Mesendoderm (in vitro differentiated cells): ENCODE measurements around the gene EHBP1.

Experiments
- DNase-seq: peaks from one replicate; pipeline ENCODE4 v3.0.0; 2013
- H2AK5ac ChIP-seq: 2 replicates; pipeline ENCODE4 v1.6.1; 2013; ENCODE audit warnings: low read length, inconsistent platforms
- H2BK120ac ChIP-seq: 2 replicates; pipeline ENCODE4 v1.6.1; 2013; ENCODE audit warnings: low read depth, mild to moderate bottlenecking, low read length, moderate library complexity, mixed read lengths
- H2BK15ac ChIP-seq: replicated peaks from 2 replicates; pipeline ENCODE4 v1.6.1; 2013; ENCODE audit warnings: low read depth, mild to moderate bottlenecking, moderate library complexity
- H2BK5ac ChIP-seq: 2 replicates; pipeline ENCODE4 v1.6.1; 2013; ENCODE audit warnings: low read length, inconsistent platforms
- H3K18ac ChIP-seq: 2 replicates; pipeline ENCODE4 v1.6.1; 2013; ENCODE audit warnings: mild to moderate bottlenecking, low read length, mixed read lengths
- H3K23ac ChIP-seq: one replicate; pipeline ENCODE4 v1.6.1; 2013; ENCODE audit warnings: low read length
- H3K27ac ChIP-seq: 2 replicates; pipeline ENCODE4 v1.5.1; 2013; ENCODE audit warnings: low read depth, mild to moderate bottlenecking, inconsistent platforms, low read length, moderate library complexity
- H3K27me3 ChIP-seq: 2 replicates; pipeline ENCODE4 v1.6.1; 2013; ENCODE audit warnings: low read length, control low read depth, mild to moderate bottlenecking, inconsistent platforms; ENCODE audit not compliant: insufficient read depth, poor library complexity
- H3K36me3 ChIP-seq: 2 replicates; pipeline ENCODE4 v1.6.1; 2013; ENCODE audit warnings: low read length, inconsistent platforms; ENCODE audit not compliant: control insufficient read depth, insufficient read depth
- H3K4ac ChIP-seq: one replicate; pipeline ENCODE4 v1.6.1; 2013; ENCODE audit warnings: low read depth, mild to moderate bottlenecking, low read length, moderate library complexity
- H3K4me1 ChIP-seq: 2 replicates; pipeline ENCODE4 v1.6.1; 2013; ENCODE audit warnings: low read depth, low read length, inconsistent platforms; ENCODE audit not compliant: control insufficient read depth
- H3K4me2 ChIP-seq: 2 replicates; pipeline ENCODE4 v1.6.1; 2013; ENCODE audit warnings: low read length
- H3K4me3 ChIP-seq: 2 replicates; pipeline ENCODE4 v1.5.1; 2013; ENCODE audit warnings: mild to moderate bottlenecking, low read length
- H3K56ac ChIP-seq: one replicate; pipeline ENCODE4 v1.6.1; 2013; ENCODE audit warnings: low read length
- H3K79me1 ChIP-seq: 2 replicates; pipeline ENCODE4 v1.6.1; 2013; ENCODE audit warnings: low read length, inconsistent platforms
- H3K79me2 ChIP-seq: 2 replicates; pipeline ENCODE4 v1.6.1; 2013; ENCODE audit warnings: mild to moderate bottlenecking, low read length; ENCODE audit not compliant: control insufficient read depth, insufficient read depth
- H3K9ac ChIP-seq: 2 replicates; pipeline ENCODE4 v1.6.1; 2013; ENCODE audit warnings: low read length, inconsistent platforms
- H4K5ac ChIP-seq: one replicate; pipeline ENCODE4 v1.6.1; 2013; ENCODE audit warnings: low read length
- H4K8ac ChIP-seq: one replicate; pipeline ENCODE4 v1.6.1; 2013; ENCODE audit warnings: low read depth, mild to moderate bottlenecking, control low read depth, low read length, moderate library complexity
- WGBS: extraction: QIAGEN DNeasy Blood & Tissue Kit; methylation state at CpG from one replicate; pipeline ENCODE4 v1.1.7; 2013; ENCODE audit warnings: low lambda C conversion rate, missing lambda C conversion rate; ENCODE audit not compliant: insufficient coverage; ENCODE audit errors: extremely low coverage; 5-methylcytosine and 5-hydroxymethylcytosine counted together

EHBP1 gene

DNA sequence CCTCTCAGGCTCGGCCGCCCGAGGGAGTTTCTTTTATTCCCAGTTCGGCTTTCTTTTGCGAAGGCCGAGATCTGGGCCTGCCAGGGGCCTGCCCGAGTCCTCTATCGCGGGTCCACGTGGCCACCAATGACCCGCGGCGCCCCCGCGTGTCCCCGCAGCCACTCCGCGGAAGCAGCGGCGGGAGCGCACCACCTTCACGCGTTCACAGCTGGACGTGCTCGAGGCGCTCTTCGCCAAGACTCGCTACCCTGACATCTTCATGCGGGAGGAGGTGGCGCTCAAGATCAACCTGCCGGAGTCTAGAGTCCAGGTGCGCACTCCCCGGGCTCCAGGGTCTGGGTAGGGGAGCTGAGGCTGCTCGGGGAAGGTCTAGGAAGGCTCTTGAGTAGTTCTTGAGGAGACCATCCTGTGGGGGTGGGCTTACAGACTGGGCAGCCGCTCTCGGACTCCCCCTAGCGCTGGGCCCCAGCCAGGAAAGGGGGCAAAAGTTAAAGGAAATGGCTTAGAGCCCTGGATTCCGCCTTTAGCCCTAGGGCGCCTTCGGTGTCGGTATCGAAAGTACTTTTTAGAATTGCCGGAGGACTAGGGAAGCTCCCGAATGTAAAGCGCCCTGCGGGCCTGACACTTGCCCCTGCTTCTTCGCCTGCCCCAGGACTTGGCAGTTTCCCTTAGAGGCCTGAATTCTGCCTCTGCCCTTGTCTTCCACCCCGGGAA, 348.5 kb downstream of the EHBP1 start:
- Histone ChIP-seq H3K9ac (no peak overlapping the region), H3K4me1 (peaks cover 10% of the 10 kb centered on the region), H4K5ac (no peak overlapping the region), H3K4me2 (peak overlapping the region; percentile 40), H3K79me2 (no peaks in the 10 kb centered on the region), H3K36me3 (no peaks in the 10 kb centered on the region), H2AK5ac (no peak overlapping the region), H3K18ac (no peak overlapping the region), H3K27me3 (peaks cover 70% of the 10 kb centered on the region), H3K4me3 (no peak overlapping the region), H3K23ac (no peak overlapping the region), H3K56ac (peak overlapping the region; percentile 68), H3K27ac (no peak overlapping the region), H4K8ac (no peak overlapping the region), H3K4ac (no peak overlapping the region), H2BK15ac (no peak overlapping the region), H3K79me1 (no peaks in the 10 kb centered on the region), H2BK5ac (no peak overlapping the region), H2BK120ac (no peak overlapping the region)
- WGBS, result no CpG with 5 or more reads among the region's 48 CpGs
- peak; percentile 91 for DNase-seq

- peak overlapping the region; percentile 36 for H3K56ac ChIP-seq
- no peak overlapping the region for H4K8ac ChIP-seq
- H3K4ac ChIP-seq, result no peak overlapping the region
- peak overlapping the region; percentile 34 for H3K4me2 ChIP-seq
- peaks cover 75% of the 10 kb centered on the region for H3K27me3 ChIP-seq
- no peak overlapping the region for H3K4me3 ChIP-seq
- H2BK15ac ChIP-seq, result no peak overlapping the region
- H3K27ac ChIP-seq, result no peak overlapping the region
- H3K79me2 ChIP-seq, result no peaks in the 10 kb centered on the region
- no peaks in the 10 kb centered on the region for H3K36me3 ChIP-seq
- no peak for DNase-seq
- no peak overlapping the region for H4K5ac ChIP-seq
- no peak overlapping the region for H3K18ac ChIP-seq
- peak overlapping the region; percentile 30 for H3K9ac ChIP-seq
- peaks cover 10% of the 10 kb centered on the region for H3K4me1 ChIP-seq
- WGBS, result no CpG with 5 or more reads among the region's 7 CpGs
- H2BK120ac ChIP-seq, result no peak overlapping the region
- H2AK5ac ChIP-seq, result peak overlapping the region; percentile 40
- H3K23ac ChIP-seq, result no peak overlapping the region
- no peaks in the 10 kb centered on the region for H3K79me1 ChIP-seq
- no peak overlapping the region for H2BK5ac ChIP-seq
Measured at GRCh38 chr2:63054841-63055225, 349.3 kb downstream of the EHBP1 start.

GRCh38 chr2:63055226-63056106, 350.0 kb downstream of the EHBP1 start:
- Histone ChIP-seq H3K4me3 (peak overlapping the region; percentile 12), H3K4me1 (peaks cover 12% of the 10 kb centered on the region), H3K56ac (peak overlapping the region; percentile 69), H3K18ac (no peak overlapping the region), H2AK5ac (no peak overlapping the region), H2BK120ac (no peak overlapping the region), H4K8ac (no peak overlapping the region), H2BK5ac (no peak overlapping the region), H4K5ac (no peak overlapping the region), H3K4ac (no peak overlapping the region), H2BK15ac (no peak overlapping the region), H3K4me2 (peak overlapping the region; percentile 34), H3K9ac (peak overlapping the region; percentile 48), H3K36me3 (no peaks in the 10 kb centered on the region), H3K23ac (no peak overlapping the region), H3K79me2 (no peaks in the 10 kb centered on the region), H3K79me1 (no peaks in the 10 kb centered on the region), H3K27ac (no peak overlapping the region), H3K27me3 (peaks cover 78% of the 10 kb centered on the region)
- peak; percentile 72 for DNase-seq
- WGBS, result no CpG with 5 or more reads among the region's 63 CpGs

- peak overlapping the region; percentile 34 for H3K4me2 ChIP-seq
- H3K56ac ChIP-seq, result peak overlapping the region; percentile 69
- no peak overlapping the region for H2BK5ac ChIP-seq
- H3K4me3 ChIP-seq, result no peak overlapping the region
- no CpG with 5 or more reads among the region's 49 CpGs for WGBS
- no peak overlapping the region for H2BK120ac ChIP-seq
- no peak overlapping the region for H3K4ac ChIP-seq
- no peaks in the 10 kb centered on the region for H3K36me3 ChIP-seq
- no peaks in the 10 kb centered on the region for H3K79me2 ChIP-seq
- H4K8ac ChIP-seq, result no peak overlapping the region
- no peak overlapping the region for H3K23ac ChIP-seq
- H3K27me3 ChIP-seq, result peaks cover 78% of the 10 kb centered on the region
- H3K79me1 ChIP-seq, result no peaks in the 10 kb centered on the region
- H3K27ac ChIP-seq, result no peak overlapping the region
- no peak overlapping the region for H2AK5ac ChIP-seq
- no peak overlapping the region for H2BK15ac ChIP-seq
- no peak overlapping the region for H3K18ac ChIP-seq
- no peak overlapping the region for H4K5ac ChIP-seq
- DNase-seq, result peak; percentile 49
- H3K9ac ChIP-seq, result peak overlapping the region; percentile 48
- peaks cover 12% of the 10 kb centered on the region for H3K4me1 ChIP-seq
Measured at GRCh38 chr2:63056107-63057050, 350.9 kb downstream of the EHBP1 start.

DNA sequence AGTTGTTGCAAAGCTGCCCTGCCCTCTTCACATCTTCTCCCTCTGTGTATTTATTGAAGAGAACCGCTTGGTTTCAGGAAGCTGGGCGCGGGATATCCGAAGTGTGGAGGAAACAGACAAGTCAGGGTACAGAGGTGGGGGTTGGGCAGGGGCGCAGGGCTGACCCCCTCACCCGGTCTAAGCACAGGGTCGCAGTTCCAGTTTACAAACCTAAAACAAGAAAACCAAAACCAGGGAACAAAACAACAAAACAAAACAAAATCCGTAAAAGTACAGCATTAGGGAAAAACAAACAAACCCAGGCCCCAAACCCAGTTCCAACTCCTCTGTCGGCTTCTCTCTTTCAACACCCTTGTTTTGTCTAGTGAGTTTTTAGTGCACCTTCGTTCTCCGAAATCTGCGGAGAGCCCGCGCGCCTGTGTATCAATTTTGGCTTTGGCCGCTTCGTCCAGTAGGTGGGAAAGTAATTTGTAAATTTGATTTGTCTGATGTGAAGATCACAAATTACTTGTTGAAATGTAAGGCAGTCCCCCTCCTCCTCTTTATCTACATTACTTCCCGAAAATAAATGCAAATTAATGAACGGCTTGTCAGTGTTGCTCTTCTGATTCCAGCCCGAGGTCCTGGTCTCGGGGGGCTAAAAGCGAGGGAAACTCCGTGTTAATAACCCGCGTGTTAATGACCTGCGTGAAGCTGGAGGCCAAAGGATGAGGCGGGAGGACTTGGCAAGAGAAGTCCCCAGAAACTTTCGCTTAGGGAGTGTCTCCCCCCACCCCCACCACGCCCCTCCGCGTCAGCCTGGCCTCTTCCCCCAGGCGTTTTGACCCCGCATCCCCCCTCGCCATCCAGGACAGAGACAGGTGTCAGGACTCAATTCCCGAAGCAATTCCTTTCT, 352.0 kb downstream of the EHBP1 start:
- Histone ChIP-seq H3K36me3 (no peaks in the 10 kb centered on the region), H3K18ac (no peak overlapping the region), H3K79me2 (no peaks in the 10 kb centered on the region), H3K56ac (no peak overlapping the region), H2BK15ac (no peak overlapping the region), H4K5ac (no peak overlapping the region), H3K4me2 (no peak overlapping the region), H2BK120ac (no peak overlapping the region), H2AK5ac (no peak overlapping the region), H4K8ac (no peak overlapping the region), H2BK5ac (no peak overlapping the region), H3K79me1 (no peaks in the 10 kb centered on the region), H3K4me3 (no peak overlapping the region), H3K27me3 (peaks cover 68% of the 10 kb centered on the region), H3K4me1 (peaks cover 12% of the 10 kb centered on the region), H3K4ac (no peak overlapping the region), H3K23ac (no peak overlapping the region), H3K9ac (no peak overlapping the region), H3K27ac (no peak overlapping the region)
- peak; percentile 13 for DNase-seq
- WGBS, result no CpG with 5 or more reads among the region's 35 CpGs
